Cardiac fibroblast (primary cell): Measurements from ENCODE around the gene FGF14.
"Not testable (repeated sequence)": the region's sequence is repeated elsewhere in the genome, so short reads cannot be mapped to it uniquely, and the experiment has no call there.

ENCODE experiments used
- DNase-seq, 2 donors: peaks; one replicate each; pipeline versions ENCODE4 v3.0.0 to v3.0.0-alpha.2; 2010; ENCODE audit warnings: low read depth in 2 of 2
- H3K4me3 ChIP-seq, 2 donors: replicated peaks in 1 of 2; 1 replicate in 1 of 2; 2 replicates in 1 of 2; pipeline ENCODE4 v1.5.1; 2011; ENCODE audit warnings: low read depth in 2 of 2, low read length in 2 of 2, mild to moderate bottlenecking in 2 of 2, moderate library complexity in 1 of 2
- TF ChIP-seq, protein P1 (sequence below): IDR thresholded peaks from one replicate; pipeline ENCODE4 v1.5.1; 2011; ENCODE audit warnings: low read depth, mild to moderate bottlenecking, low read length, inconsistent platforms

Gene FGF14

DNA sequence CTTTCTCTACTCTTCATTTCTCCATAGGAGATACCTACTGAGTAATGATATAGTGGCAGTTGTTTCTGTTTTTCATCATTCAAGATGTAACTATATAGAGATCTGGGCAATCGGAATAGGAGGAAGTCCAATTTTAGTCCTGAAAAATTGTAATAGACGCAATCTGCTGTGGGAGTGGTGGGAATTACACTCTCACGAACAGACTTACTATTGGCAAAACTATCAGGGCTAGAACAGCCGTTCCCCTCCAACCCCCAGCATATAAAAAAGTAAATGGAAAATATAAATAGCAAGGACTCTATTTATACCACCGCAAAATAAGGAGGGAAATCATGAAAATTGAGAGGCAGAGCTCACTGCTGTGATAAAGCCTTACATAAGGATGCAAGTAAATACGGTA is 330.1 kb downstream of the FGF14 start:
- TF ChIP-seq, protein P1, sequence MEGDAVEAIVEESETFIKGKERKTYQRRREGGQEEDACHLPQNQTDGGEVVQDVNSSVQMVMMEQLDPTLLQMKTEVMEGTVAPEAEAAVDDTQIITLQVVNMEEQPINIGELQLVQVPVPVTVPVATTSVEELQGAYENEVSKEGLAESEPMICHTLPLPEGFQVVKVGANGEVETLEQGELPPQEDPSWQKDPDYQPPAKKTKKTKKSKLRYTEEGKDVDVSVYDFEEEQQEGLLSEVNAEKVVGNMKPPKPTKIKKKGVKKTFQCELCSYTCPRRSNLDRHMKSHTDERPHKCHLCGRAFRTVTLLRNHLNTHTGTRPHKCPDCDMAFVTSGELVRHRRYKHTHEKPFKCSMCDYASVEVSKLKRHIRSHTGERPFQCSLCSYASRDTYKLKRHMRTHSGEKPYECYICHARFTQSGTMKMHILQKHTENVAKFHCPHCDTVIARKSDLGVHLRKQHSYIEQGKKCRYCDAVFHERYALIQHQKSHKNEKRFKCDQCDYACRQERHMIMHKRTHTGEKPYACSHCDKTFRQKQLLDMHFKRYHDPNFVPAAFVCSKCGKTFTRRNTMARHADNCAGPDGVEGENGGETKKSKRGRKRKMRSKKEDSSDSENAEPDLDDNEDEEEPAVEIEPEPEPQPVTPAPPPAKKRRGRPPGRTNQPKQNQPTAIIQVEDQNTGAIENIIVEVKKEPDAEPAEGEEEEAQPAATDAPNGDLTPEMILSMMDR, result no peak
- no peak for DNase-seq
- H3K4me3 ChIP-seq, result no peak overlapping the region

DNA sequence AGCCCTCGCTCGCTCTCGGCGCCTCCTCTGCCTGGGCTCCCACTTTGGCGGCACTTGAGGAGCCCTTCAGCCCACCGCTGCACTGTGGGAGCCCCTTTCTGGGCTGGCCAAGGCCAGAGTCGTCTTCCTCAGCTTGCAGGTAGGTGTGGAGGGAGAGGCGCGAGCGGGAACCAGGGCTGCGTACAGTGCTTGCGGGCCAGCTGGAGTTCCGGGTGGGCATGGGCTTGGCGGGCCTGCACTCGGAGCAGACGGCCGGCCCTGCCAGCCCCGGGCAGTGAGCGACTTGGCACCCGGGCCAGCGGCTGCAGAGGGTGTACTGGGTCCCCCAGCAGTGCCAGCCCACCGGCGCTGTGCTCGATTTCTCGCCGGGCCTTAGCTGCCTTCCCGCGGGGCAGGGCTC is 333.5 kb downstream of the FGF14 start:
- not testable (repeated sequence) for DNase-seq, H3K4me3 ChIP-seq

DNA sequence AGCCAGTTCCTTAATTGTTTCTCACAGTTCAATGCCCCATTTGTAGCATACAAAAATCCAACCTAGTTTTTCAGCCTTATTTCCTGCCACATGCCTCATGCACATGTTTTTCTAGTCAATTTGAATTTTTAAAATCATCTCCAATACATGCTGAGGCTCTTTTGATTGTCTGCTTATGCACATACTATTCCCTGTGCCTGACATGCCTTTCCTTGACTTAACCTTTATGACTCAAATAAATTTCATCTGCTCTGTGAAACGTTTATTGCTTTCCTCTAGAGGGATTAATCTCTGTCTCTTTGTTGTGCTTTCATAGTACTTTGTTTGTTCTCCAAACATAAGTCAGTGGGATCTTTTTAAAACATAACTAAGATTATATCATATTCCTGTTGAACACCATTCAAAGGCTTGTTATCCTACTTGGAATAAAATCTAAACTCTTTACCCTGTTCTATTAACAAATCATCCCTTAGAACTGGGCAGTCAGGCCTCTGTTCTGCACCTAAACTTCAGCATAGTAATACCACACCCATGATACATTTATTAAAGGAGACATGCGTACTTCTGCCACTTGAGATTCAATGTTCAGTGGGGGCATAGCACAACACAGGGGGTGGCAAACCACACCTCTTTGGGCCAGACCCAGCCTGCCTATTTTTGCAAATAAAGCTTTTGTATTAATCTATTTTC is 346.6 kb downstream of the FGF14 start:
- no peak for DNase-seq
- TF ChIP-seq, protein P1, result no peak
- no peak overlapping the region for H3K4me3 ChIP-seq

DNA sequence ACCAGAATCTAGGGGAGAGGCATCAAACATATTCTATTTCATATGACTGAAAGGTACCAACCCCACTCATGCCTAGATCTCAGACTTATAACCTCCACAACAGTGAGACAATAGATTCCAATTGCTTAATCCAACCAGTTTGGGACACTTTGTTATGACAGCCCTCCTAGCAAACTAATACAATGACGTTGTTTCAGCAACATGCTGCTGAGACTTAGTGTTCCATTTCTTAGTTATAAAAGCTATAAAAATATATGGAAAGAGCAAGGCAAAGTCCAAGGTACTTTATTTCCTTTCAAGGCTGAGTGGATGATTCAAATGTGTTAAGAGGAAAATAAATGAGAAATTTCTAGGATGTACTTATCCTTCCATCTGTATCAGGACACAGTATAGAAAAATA is 352.0 kb downstream of the FGF14 start:
- TF ChIP-seq, protein P1, result no peak
- no peak for DNase-seq
- H3K4me3 ChIP-seq, result no peak overlapping the region

DNA sequence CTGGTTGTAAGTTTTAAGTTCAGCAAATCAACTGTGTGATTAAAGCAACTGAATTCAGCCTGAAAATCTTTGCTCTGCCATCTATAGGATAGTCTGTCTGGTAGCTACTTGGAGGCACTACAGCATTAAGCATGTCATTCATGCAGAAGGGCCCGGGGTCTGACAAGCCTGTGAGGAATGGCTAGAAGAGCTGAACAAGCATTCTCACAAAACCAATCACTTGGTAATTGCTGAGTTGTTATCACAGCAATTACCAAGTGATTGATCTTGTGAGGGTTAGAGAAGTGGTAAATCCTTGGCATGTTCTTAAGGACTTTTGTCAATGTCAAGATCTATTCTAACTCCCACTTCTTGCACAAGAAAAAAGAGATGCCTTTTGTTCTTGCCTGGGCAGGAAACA is 356.1 kb downstream of the FGF14 start:
- H3K4me3 ChIP-seq, result no peak overlapping the region
- no peak for DNase-seq
- TF ChIP-seq, protein P1, result no peak

DNA sequence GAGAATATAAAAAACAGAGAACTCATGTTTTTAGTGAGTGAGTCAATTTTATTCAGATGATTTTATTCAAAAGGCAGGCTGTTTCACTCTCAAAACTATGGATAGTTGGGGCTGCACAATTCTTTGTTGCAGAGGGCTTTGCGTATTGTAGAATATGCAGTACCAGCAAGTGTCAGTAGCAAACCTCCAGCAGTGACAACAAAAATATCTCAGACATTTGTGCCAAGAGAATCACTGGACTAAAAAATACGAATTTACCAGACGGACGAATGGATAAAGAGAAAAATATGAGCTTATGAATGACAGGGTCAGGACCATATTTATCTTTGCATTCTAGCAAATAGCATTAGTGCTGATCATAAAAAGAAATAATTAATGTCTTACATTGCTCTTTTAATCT is 359.1 kb downstream of the FGF14 start:
- H3K4me3 ChIP-seq, result no peak overlapping the region
- TF ChIP-seq, protein P1, result no peak
- no peak for DNase-seq

DNA sequence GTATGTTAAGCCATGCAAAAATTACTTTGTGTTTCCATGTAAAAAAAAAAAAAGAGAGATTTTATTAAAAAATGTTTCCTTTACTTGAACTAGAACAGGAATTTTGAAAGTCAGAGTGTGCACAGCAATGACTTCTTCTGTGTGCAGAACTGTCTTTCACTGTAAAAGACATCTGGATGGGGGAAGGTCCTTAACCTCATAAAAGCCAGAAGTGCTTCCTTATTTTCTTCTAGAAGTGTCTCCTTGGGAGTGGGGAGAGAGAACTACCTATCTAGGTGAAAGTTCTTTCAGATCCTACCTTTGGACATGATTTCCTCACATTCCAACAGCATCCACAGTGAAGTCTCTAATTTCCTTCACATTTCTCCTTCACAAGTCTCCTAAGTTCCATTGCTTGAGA is 360.3 kb downstream of the FGF14 start:
- no peak overlapping the region for H3K4me3 ChIP-seq
- DNase-seq, result no peak
- TF ChIP-seq, protein P1, result no peak
